SJCRH30 (cell line): ENCODE measurements around the gene TSHR. TPM values are rescaled to one million over a fixed set of nuclear protein-coding genes. Genes with fewer than 3 reads are reported as not detected.
A peak's percentile ranks its signal among the peaks of the same experiment; 100 is the strongest.
"Not testable (repeated sequence)": the region's sequence is repeated elsewhere in the genome, so short reads cannot be mapped to it uniquely, and the experiment has no call there.

ENCODE experiments used
- DNase-seq, 2 experiments: peaks; one replicate each; pipeline ENCODE4 v3.0.0-alpha.2; 2015 to 2020
- H3K27ac ChIP-seq: fragments of 250-450 bp; sonication (Bioruptor Pico); 2 replicates; pipeline ENCODE4 v1.5.1; 2020; ENCODE audit warnings: mild to moderate bottlenecking, moderate library complexity
- H3K27me3 ChIP-seq: fragments of 250-450 bp; sonication (Bioruptor Pico); 2 replicates; pipeline ENCODE4 v1.5.1; 2020; ENCODE audit warnings: mild to moderate bottlenecking, moderate library complexity
- H3K36me3 ChIP-seq: fragments of 250-450 bp; sonication (Bioruptor Pico); 2 replicates; pipeline ENCODE4 v1.5.1; 2020; ENCODE audit warnings: mild to moderate bottlenecking, moderate library complexity
- H3K4me1 ChIP-seq: fragments of 250-450 bp; sonication (Bioruptor Pico); 2 replicates; pipeline ENCODE4 v1.5.1; 2020; ENCODE audit warnings: mild to moderate bottlenecking, moderate library complexity
- H3K4me3 ChIP-seq: fragments of 250-450 bp; sonication (Bioruptor Pico); 2 replicates; pipeline ENCODE4 v1.5.1; 2020; ENCODE audit warnings: mild to moderate bottlenecking, moderate library complexity
- H3K9me3 ChIP-seq: fragments of 250-450 bp; sonication (Bioruptor Pico); replicated peaks from 2 replicates; pipeline ENCODE4 v1.5.1; 2020; ENCODE audit warnings: mild to moderate bottlenecking, moderate library complexity
- total RNA-seq: library from RNA; depleted of rRNA; stranded (reverse); fragments of >200 nt; shearing (Covaris generic); gene quantifications from 2 replicates; pipeline ENCODE4 v1.2.3, GENCODE V29; 2014

Gene TSHR
- total RNA-seq, 1 experiment from 2014 or later = 0.30 TPM

- no peaks in the 10 kb centered on the region for H3K9me3 ChIP-seq
- DNase-seq = peak; percentile 22 to 55
- no peaks in the 10 kb centered on the region for H3K27me3 ChIP-seq
- no peak overlapping the region for H3K4me3 ChIP-seq
- H3K4me1 ChIP-seq = no peaks in the 10 kb centered on the region
- H3K27ac ChIP-seq = no peak overlapping the region
- H3K36me3 ChIP-seq = no peaks in the 10 kb centered on the region
Observed at GRCh38 chr14:80996049-80996901, 40.9 kb downstream of the TSHR start.

DNA sequence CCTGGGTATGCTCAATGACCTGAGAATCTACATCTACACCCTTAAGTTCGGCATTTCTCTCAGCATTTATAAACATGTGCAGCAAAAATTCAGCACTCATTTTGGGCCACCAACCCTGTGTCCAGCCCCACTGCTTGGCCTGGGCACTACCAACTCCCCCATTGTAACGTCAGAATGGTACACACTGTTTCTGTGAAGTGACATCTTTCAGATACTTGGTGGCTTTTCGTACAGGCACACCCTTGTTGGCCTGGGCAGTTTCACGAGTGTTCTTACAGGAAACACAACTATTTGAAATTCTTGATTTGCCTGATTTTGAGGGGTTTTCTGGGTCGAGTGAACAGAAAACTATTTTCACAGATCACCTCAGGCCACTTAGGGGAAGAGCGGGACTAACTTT, 46.0 kb downstream of the TSHR start:
- no peak for DNase-seq
- Histone ChIP-seq H3K4me1 (no peaks in the 10 kb centered on the region), H3K4me3 (no peak overlapping the region), H3K27ac (no peak overlapping the region), H3K36me3 (no peaks in the 10 kb centered on the region), H3K27me3 (no peaks in the 10 kb centered on the region), H3K9me3 (no peaks in the 10 kb centered on the region)

DNA sequence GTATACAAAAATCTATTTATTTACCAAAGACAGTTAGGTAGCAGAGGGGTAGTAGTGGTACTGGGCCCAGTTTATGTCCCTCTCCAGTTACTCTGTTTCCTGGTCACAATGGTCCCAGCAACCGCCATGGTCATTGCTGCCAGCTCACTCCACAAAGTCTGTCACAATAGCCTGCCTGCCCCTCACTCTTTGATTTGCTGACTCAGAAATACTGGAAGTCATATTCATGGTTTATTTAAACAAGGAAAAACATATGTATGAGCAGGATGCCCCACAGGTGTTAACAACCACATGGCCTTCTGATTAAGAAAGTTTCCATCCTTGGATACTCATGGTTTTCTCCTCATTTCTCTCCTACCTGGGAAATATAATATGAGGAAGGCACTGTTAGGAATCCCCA, 49.2 kb downstream of the TSHR start:
- DNase-seq = no peak
- Histone ChIP-seq H3K4me3 (no peak overlapping the region), H3K36me3 (no peaks in the 10 kb centered on the region), H3K4me1 (no peaks in the 10 kb centered on the region), H3K27me3 (no peaks in the 10 kb centered on the region), H3K27ac (no peak overlapping the region), H3K9me3 (no peaks in the 10 kb centered on the region)

DNA sequence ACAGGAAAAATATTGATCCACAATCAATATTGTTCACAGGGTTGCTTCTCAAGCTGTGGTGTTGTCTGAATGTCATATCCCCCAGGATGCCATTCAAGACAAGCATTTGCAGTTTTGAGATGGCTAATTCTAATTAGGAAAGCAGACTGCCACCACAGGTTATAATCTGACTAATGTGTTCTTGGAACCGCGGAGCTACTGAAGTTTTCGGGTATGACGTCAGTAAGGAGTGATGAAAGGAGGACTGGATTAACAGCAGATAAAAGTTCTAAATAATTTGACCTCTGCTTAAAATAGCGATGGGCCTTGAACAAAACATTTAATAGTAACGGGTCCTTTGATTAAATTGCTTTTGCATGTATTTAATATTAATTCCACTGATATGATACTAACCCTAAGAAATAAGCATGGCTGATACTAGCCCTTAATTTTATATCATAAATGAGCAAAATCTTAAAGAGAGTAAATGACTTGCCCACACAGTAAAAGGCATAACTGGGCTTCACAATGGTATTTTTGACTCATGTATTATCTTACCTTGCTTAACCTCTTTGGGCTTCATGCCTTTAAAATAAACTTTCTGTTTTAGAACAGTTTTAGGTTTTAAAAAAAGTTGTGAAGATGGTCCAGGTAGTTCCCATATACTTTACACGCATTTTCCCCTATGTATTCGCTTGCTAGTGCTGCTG, 50.3 kb downstream of the TSHR start:
- H3K4me3 ChIP-seq = no peak overlapping the region
- H3K9me3 ChIP-seq = no peaks in the 10 kb centered on the region
- H3K36me3 ChIP-seq = no peaks in the 10 kb centered on the region
- no peaks in the 10 kb centered on the region for H3K27me3 ChIP-seq
- H3K27ac ChIP-seq = no peak overlapping the region
- DNase-seq = no peak
- H3K4me1 ChIP-seq = no peaks in the 10 kb centered on the region

- Histone ChIP-seq H3K4me1 (no peaks in the 10 kb centered on the region), H3K27ac (no peak overlapping the region), H3K9me3 (no peaks in the 10 kb centered on the region), H3K36me3 (no peaks in the 10 kb centered on the region), H3K27me3 (no peaks in the 10 kb centered on the region), H3K4me3 (no peak overlapping the region)
- no peak for DNase-seq
Observed at GRCh38 chr14:81006266-81006665, 50.8 kb downstream of the TSHR start.

DNA sequence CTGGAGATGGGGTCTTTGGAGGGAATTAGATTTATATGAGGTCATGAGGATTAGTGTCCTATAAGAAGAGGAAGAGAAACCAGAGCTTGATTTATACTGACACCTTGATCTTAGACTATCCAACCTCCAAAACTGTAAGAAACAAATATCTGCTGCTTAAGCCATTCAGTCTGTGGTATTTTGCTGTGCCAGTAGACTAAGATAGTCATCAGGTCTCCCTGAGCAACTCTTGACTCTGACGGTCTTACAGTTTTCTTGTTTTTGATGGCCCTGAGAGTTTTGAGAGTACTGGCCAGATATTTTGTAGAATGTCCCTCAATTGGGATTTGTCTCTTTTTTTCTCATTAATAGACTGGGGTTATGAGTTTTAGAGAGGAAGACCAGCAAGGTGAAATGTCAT, 51.7 kb downstream of the TSHR start:
- no peak for DNase-seq
- H3K4me3 ChIP-seq = no peak overlapping the region
- no peaks in the 10 kb centered on the region for H3K36me3 ChIP-seq

GRCh38 chr14:81009346-81009745, 53.9 kb downstream of the TSHR start:
- H3K9me3 ChIP-seq = no peaks in the 10 kb centered on the region
- no peaks in the 10 kb centered on the region for H3K27me3 ChIP-seq
- H3K4me1 ChIP-seq = no peaks in the 10 kb centered on the region
- no peaks in the 10 kb centered on the region for H3K36me3 ChIP-seq
- H3K27ac ChIP-seq = no peak overlapping the region
- DNase-seq = no peak
- no peak overlapping the region for H3K4me3 ChIP-seq

More for the DNA sequence above, 51.7 kb downstream of the TSHR start:
- H3K27ac ChIP-seq = no peak overlapping the region
- H3K9me3 ChIP-seq = no peaks in the 10 kb centered on the region
- H3K27me3 ChIP-seq = no peaks in the 10 kb centered on the region
- no peaks in the 10 kb centered on the region for H3K4me1 ChIP-seq

DNA sequence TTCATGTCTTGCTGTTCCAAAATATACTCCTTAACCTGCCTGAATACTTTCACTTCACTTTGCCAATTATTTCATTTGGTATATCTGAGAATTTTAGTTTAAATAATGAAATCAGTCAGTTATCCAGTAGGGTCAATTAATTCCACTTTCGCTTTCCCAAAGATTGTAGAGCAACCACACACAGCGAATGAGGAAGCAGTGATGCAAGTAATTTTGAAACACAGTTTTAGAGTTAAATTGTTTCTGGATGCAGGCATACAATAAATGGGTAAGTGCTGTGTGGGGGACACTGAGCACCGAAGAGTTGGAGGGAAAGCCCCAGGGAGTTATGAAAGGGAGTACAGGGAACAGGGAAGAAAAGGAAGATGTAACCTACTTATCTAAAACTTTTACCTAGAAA, 62.8 kb downstream of the TSHR start:
- DNase-seq = no peak
- Histone ChIP-seq H3K4me1 (no peaks in the 10 kb centered on the region), H3K36me3 (no peaks in the 10 kb centered on the region), H3K27me3 (no peaks in the 10 kb centered on the region), H3K27ac (no peak overlapping the region), H3K4me3 (no peak overlapping the region), H3K9me3 (no peaks in the 10 kb centered on the region)

GRCh38 chr14:81018684-81019083, 63.3 kb downstream of the TSHR start:
- Histone ChIP-seq H3K27me3 (no peaks in the 10 kb centered on the region), H3K4me1 (no peaks in the 10 kb centered on the region), H3K27ac (no peak overlapping the region), H3K36me3 (no peaks in the 10 kb centered on the region), H3K9me3 (no peaks in the 10 kb centered on the region), H3K4me3 (no peak overlapping the region)
- DNase-seq = no peak

- not testable (repeated sequence) for H3K4me1 ChIP-seq, H3K27me3 ChIP-seq, DNase-seq, H3K4me3 ChIP-seq, H3K36me3 ChIP-seq, H3K9me3 ChIP-seq, H3K27ac ChIP-seq
Observed at GRCh38 chr14:81019113-81019512, 63.7 kb downstream of the TSHR start.

DNA sequence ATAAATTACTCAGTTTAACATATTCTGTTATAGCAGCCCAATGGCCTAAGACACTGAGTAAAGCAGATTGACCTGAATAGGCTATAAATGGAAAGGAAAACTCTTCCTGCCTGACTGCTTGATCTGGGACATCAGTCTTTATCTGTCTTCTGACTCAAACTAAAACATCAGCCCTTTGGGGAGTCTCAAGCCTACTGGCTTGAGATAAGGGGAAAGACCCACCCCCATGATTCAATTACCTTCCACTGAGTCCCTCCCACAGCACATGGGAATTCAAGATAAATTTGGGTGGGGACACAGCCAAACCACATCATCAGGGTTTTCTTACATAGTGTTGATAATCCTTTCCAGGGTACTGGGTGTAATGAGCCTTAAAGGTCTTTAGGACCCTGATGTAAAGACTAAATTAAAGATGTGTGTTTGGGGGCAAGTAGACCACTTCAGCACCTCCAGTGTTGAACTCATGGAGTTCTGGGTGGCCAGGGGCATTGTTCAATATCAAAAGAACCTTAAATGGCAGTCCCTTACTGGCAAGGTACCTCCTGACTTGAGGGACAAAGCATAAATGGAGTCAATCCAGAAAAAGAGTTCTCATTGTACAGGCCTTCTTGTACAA, 67.8 kb downstream of the TSHR start:
- Histone ChIP-seq H3K4me3 (no peak overlapping the region), H3K9me3 (no peaks in the 10 kb centered on the region)

GRCh38 chr14:81028461-81028860, 73.0 kb downstream of the TSHR start:
- H3K27me3 ChIP-seq = no peaks in the 10 kb centered on the region
- no peaks in the 10 kb centered on the region for H3K4me1 ChIP-seq
- DNase-seq = no peak
- no peaks in the 10 kb centered on the region for H3K9me3 ChIP-seq
- H3K4me3 ChIP-seq = no peak overlapping the region
- no peak overlapping the region for H3K27ac ChIP-seq
- no peaks in the 10 kb centered on the region for H3K36me3 ChIP-seq

More for the DNA sequence above, 67.8 kb downstream of the TSHR start:
- Histone ChIP-seq H3K4me1 (no peaks in the 10 kb centered on the region), H3K27me3 (no peaks in the 10 kb centered on the region), H3K27ac (no peak overlapping the region), H3K36me3 (no peaks in the 10 kb centered on the region)
- DNase-seq = no peak

- no peaks in the 10 kb centered on the region for H3K36me3 ChIP-seq
- H3K4me3 ChIP-seq = no peak overlapping the region
- no peaks in the 10 kb centered on the region for H3K9me3 ChIP-seq
- H3K27me3 ChIP-seq = no peaks in the 10 kb centered on the region
- DNase-seq = peak in 1 of 2 experiments; percentile 1
- no peak overlapping the region for H3K27ac ChIP-seq
- H3K4me1 ChIP-seq = no peaks in the 10 kb centered on the region
Observed at GRCh38 chr14:81031488-81031887, 76.1 kb downstream of the TSHR start.

DNA sequence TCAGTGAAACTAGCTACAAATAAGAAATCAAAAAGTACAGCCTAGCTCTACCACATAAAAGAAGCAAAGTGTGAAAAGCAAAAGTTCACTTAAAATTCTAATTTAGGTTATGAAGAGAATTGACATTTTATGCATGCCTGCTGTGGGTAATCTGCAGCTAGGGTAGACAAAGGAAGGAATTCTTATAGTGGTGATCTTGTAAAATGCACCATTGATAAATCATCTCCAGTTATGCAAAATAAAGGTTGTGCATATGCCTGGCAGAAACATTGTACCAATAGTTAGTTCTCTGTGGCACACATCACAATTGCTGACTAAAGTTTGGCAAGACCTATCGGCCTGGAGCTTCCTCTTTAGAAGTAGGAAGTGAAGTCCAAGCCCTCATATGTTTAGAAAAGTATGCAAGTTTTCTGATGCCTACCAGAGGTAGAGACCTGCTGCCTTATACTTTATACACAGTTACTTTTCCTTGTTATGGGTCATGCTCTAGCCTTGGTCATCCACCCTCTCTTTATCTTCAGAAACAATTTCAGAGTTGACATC, 78.3 kb downstream of the TSHR start:
- Histone ChIP-seq H3K4me1 (no peaks in the 10 kb centered on the region), H3K27ac (no peak overlapping the region), H3K36me3 (no peaks in the 10 kb centered on the region), H3K27me3 (no peaks in the 10 kb centered on the region), H3K4me3 (no peak overlapping the region), H3K9me3 (no peaks in the 10 kb centered on the region)
- no peak for DNase-seq

GRCh38 chr14:81042438-81042837, 87.0 kb downstream of the TSHR start:
- Histone ChIP-seq H3K9me3 (no peaks in the 10 kb centered on the region), H3K36me3 (no peaks in the 10 kb centered on the region), H3K4me1 (no peaks in the 10 kb centered on the region), H3K27ac (no peak overlapping the region), H3K4me3 (no peak overlapping the region), H3K27me3 (no peaks in the 10 kb centered on the region)
- no peak for DNase-seq
